Keratinocyte (primary cell): Measurements from ENCODE around the gene CRYBB1. TPM values are rescaled to one million over a fixed set of nuclear protein-coding genes. Genes with fewer than 3 reads are reported as not detected.

Source experiments
- DNase-seq: peaks from one replicate; pipeline ENCODE4 v3.0.0-alpha.2; 2011; ENCODE audit warnings: low read depth, missing footprints, low spot score
- FAIRE-seq: peaks from 2 replicates; lab custom pipeline; 2011; peaks lifted over from hg19 to GRCh38; lab: Jason Lieb, UNC
- H2AFZ ChIP-seq: 2 replicates; pipeline ENCODE4 v1.6.0; 2012; ENCODE audit warnings: low read length, control low read depth, inconsistent platforms; ENCODE audit not compliant: control insufficient read depth
- H3K27ac ChIP-seq: 2 replicates; pipeline ENCODE4 v1.5.1; 2011; ENCODE audit warnings: low read length; ENCODE audit not compliant: control insufficient read depth, insufficient read depth
- H3K27me3 ChIP-seq: 3 replicates; pipeline ENCODE4 v1.6.0; 2011; ENCODE audit warnings: low read length; ENCODE audit not compliant: control insufficient read depth, insufficient read depth; ENCODE audit errors: extremely low read depth
- H3K36me3 ChIP-seq, 2 experiments: 2 replicates in 1 of 2; 3 replicates in 1 of 2; pipeline ENCODE4 v1.5.1; 2011; ENCODE audit warnings: low read length in 2 of 2, mild to moderate bottlenecking in 1 of 2; ENCODE audit not compliant: control insufficient read depth in 2 of 2, insufficient read depth in 2 of 2; ENCODE audit errors: extremely low read depth in 1 of 2
- H3K4me1 ChIP-seq: 3 replicates; pipeline ENCODE4 v1.5.1; 2011; ENCODE audit warnings: low read length; ENCODE audit not compliant: control insufficient read depth, insufficient read depth; ENCODE audit errors: extremely low read depth
- H3K4me2 ChIP-seq: 3 replicates; pipeline ENCODE4 v1.6.0; 2011; ENCODE audit warnings: low read depth, low read length; ENCODE audit not compliant: control insufficient read depth, insufficient read depth; ENCODE audit errors: extremely low read depth
- H3K4me3 ChIP-seq, 3 experiments: fragments of 200-600 bp in 1 of 3; sonication (generic) in 1 of 3; 2 replicates in 2 of 3; 3 replicates in 1 of 3; pipeline ENCODE4 v1.5.1; 2011 to 2016; ENCODE audit warnings: low read length in 3 of 3, mild to moderate bottlenecking in 3 of 3, control low read depth in 2 of 3, inconsistent platforms in 1 of 3, low read depth in 1 of 3, mixed read lengths in 1 of 3, mixed run types in 1 of 3, moderate library complexity in 1 of 3; ENCODE audit not compliant: control insufficient read depth in 2 of 3, insufficient read depth in 2 of 3; ENCODE audit errors: extremely low read depth in 1 of 3
- H3K79me2 ChIP-seq: 2 replicates; pipeline ENCODE4 v1.6.0; 2012; ENCODE audit warnings: low read length; ENCODE audit not compliant: control insufficient read depth, insufficient read depth
- H3K9ac ChIP-seq: 3 replicates; pipeline ENCODE4 v1.6.0; 2011; ENCODE audit warnings: low read length; ENCODE audit not compliant: control insufficient read depth, insufficient read depth; ENCODE audit errors: extremely low read depth
- H3K9me1 ChIP-seq: 3 replicates; pipeline ENCODE4 v1.6.0; 2011; ENCODE audit warnings: low read length; ENCODE audit not compliant: control insufficient read depth, insufficient read depth; ENCODE audit errors: extremely low read depth
- H3K9me3 ChIP-seq: 2 replicates; pipeline ENCODE4 v1.5.1; 2012; ENCODE audit warnings: low read depth, low read length; ENCODE audit not compliant: control insufficient read depth
- H4K20me1 ChIP-seq: 3 replicates; pipeline ENCODE4 v1.6.0; 2011; ENCODE audit warnings: low read length; ENCODE audit not compliant: control insufficient read depth, insufficient read depth; ENCODE audit errors: extremely low read depth
- EZH2 ChIP-seq: IDR thresholded peaks from one replicate; pipeline ENCODE4 v1.6.1; 2012; ENCODE audit warnings: inconsistent platforms, mild to moderate bottlenecking, low read length, moderate library complexity
- dilution Hi-C: fragments of 300-500 bp; cut with MboI; formaldehyde crosslinking; loops from one replicate; pipeline ENCODE4 v1.7.0; 2020; ENCODE audit warnings: low sequenced_read_pairs; ENCODE audit not compliant: extremely low pct_ligation_motif_present
- polyA plus RNA-seq, 5 experiments: library from polyadenylated mRNA; depleted of rRNA in 3 of 5; stranded (reverse) in 3 of 5; stranded (forward) in 1 of 5; unstranded in 1 of 5; fragments of >200 nt; gene quantifications; 1 replicate in 1 of 5; 2 replicates in 3 of 5; 3 replicates in 1 of 5; pipeline versions ENCODE4 v1.2.1 to v1.2.3, GENCODE V29; 2011 to 2012; ENCODE audit warnings: missing spikeins in 2 of 5, low read depth in 1 of 5, low replicate concordance in 1 of 5
- TF ChIP-seq, protein P1 (sequence below), 3 experiments: IDR thresholded peaks in 1 of 3; conservative IDR thresholded peaks in 1 of 3; optimal IDR thresholded peaks in 1 of 3; 2 replicates in 2 of 3; 3 replicates in 1 of 3; pipeline versions ENCODE3 to v1.5.1; 2011; ENCODE audit warnings: low read length in 3 of 3, mild to moderate bottlenecking in 3 of 3, moderate library complexity in 2 of 3, control low read depth in 1 of 3, inconsistent platforms in 1 of 3; ENCODE audit not compliant: insufficient read depth in 2 of 3; ENCODE audit errors: extremely low read depth in 1 of 3

Gene CRYBB1
- polyA plus RNA-seq, 1 donor (not counting 4 experiments of a cell fraction or from before 2014, with no cell fraction given), result not detected

GRCh38 chr22:26585104-26585790, 32.6 kb downstream of the CRYBB1 start:
- peak overlapping the region; percentile 22 for H3K4me2 ChIP-seq
- no peaks in the 10 kb centered on the region for H3K27me3 ChIP-seq
- no peaks in the 10 kb centered on the region for H3K9me3 ChIP-seq
- peaks cover 5 to 6% of the 10 kb centered on the region in 2 experiments for H3K36me3 ChIP-seq
- no peak overlapping the region for H3K9ac ChIP-seq
- DNase-seq (peak; percentile 17), FAIRE-seq (peak; percentile 36)
- H2AFZ ChIP-seq, result no peak overlapping the region
- TF ChIP-seq EZH2, result no peak
- TF ChIP-seq, protein P1, sequence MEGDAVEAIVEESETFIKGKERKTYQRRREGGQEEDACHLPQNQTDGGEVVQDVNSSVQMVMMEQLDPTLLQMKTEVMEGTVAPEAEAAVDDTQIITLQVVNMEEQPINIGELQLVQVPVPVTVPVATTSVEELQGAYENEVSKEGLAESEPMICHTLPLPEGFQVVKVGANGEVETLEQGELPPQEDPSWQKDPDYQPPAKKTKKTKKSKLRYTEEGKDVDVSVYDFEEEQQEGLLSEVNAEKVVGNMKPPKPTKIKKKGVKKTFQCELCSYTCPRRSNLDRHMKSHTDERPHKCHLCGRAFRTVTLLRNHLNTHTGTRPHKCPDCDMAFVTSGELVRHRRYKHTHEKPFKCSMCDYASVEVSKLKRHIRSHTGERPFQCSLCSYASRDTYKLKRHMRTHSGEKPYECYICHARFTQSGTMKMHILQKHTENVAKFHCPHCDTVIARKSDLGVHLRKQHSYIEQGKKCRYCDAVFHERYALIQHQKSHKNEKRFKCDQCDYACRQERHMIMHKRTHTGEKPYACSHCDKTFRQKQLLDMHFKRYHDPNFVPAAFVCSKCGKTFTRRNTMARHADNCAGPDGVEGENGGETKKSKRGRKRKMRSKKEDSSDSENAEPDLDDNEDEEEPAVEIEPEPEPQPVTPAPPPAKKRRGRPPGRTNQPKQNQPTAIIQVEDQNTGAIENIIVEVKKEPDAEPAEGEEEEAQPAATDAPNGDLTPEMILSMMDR (optimal IDR thresholded peaks at IDR 0.05 in 1 of 3, IDR thresholded peaks at IDR 0.05 in 1 of 3, conservative IDR thresholded peaks at IDR 0.05 in 1 of 3; ENCODE audit: extremely low read depth in 1 of 3, insufficient read depth in 2 of 3, low read length in 3 of 3), result peak in 1 of 3 experiments; percentile 14
- H3K4me1 ChIP-seq, result peaks cover 17% of the 10 kb centered on the region
- no peaks in the 10 kb centered on the region for H3K9me1 ChIP-seq
- dilution Hi-C loops, result no loop called here
- no peaks in the 10 kb centered on the region for H4K20me1 ChIP-seq
- no peak overlapping the region for H3K27ac ChIP-seq
- H3K79me2 ChIP-seq, result peaks cover 17% of the 10 kb centered on the region
- no peak overlapping the region for H3K4me3 ChIP-seq

DNA sequence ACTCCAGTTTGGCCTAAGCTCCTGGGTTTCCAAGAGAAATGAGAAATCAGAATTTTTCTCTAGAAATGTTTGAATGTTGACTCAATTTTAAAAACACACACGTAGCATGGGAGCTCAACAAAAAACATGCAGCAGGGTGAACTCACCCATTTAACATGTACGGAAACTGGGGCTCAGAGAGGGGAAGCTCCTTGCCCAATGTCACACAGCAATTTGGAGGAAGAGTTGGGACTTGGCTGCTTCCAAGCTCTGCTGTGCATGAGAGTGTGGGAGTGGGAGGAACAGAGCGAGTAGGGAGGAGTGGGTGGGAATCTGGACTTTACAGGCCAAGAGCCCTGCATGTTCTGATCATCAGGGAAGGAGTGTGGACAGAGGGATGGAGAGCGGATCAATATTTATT, 33.8 kb downstream of the CRYBB1 start:
- DNase-seq, result no peak
- no peaks in the 10 kb centered on the region for H3K9me1 ChIP-seq
- H4K20me1 ChIP-seq, result no peaks in the 10 kb centered on the region
- no peak overlapping the region for H2AFZ ChIP-seq
- H3K27me3 ChIP-seq, result no peaks in the 10 kb centered on the region
- H3K4me1 ChIP-seq, result peaks cover 16% of the 10 kb centered on the region
- no peak overlapping the region for H3K4me2 ChIP-seq
- no peaks in the 10 kb centered on the region for H3K9me3 ChIP-seq
- FAIRE-seq, result no peak
- dilution Hi-C loops, result no loop called here
- peaks cover 13% of the 10 kb centered on the region for H3K79me2 ChIP-seq
- no peak overlapping the region for H3K9ac ChIP-seq
- H3K4me3 ChIP-seq, result no peak overlapping the region
- peaks cover 6% of the 10 kb centered on the region in 2 experiments for H3K36me3 ChIP-seq
- TF ChIP-seq, protein P1 (optimal IDR thresholded peaks at IDR 0.05 in 1 of 3, IDR thresholded peaks at IDR 0.05 in 1 of 3, conservative IDR thresholded peaks at IDR 0.05 in 1 of 3; ENCODE audit: extremely low read depth in 1 of 3, insufficient read depth in 2 of 3, low read length in 3 of 3), result no peak
- no peak for TF ChIP-seq EZH2
- no peak overlapping the region for H3K27ac ChIP-seq
